Activated naive CD8-positive, alpha-beta T cell treated with anti-CD3 and anti-CD28 coated beads, Interleukin-2, amount 50 U/mL, for 16 hours (primary cell): ENCODE data around the gene SLC35E2B.
"Not testable (repeated sequence)": the region's sequence is repeated elsewhere in the genome, so short reads cannot be mapped to it uniquely, and the experiment has no call there.

Experiments
- DNase-seq: peaks from one replicate; pipeline ENCODE4 v3.0.0-alpha.2; 2020; ENCODE audit warnings: low read depth, low spot score

SLC35E2B gene

DNA sequence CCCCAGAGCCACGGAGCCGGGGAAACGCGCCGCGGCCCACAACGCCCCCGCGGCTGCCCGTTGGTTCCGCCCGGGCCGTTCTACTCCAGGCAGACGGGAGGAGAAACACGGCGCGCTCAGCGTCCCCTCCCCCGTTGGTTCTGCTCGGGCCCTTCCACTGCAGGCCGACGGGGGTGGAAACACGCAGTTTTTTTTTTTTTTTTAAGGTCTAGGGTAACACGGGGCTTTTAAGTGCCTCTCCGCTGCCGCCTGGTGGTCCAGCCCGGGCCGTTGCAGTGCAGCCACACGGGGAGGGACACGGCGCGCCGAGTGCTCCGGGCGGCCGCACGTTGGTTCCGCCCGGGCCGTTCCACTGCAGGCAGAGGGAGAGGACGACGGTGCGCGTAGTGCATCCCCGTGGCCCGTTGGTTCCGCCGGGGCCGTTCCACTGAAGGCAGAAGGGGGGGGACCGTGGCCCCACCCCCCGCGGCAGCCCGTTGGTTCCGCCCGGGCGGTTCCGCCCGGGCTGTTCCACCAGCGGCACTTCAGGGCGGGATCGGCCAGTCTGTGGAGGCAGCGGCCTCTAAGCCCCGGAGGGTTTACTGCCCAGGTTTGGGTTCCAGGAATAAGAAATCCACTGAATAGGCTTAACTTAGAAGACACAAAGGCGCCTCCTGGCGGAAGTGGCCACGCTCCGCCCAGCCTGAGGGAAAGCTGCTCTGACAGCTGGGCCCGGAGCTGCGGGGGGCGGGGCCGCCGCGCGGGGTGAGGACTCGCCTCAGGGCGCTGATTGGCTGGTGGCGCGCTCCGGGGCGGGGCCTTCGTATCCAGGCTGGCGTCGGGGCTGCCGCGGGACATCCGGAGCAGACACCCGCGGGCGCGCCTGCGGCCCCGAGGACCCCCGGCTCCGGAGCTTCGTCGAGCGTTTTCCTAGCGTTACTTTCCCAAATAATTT lies at the start of gene SLC35E2B:
TSS of gene SLC35E2B (minus strand) at position 82 of the 934 bp plus-strand sequence. CDS start 16,096 bp downstream, outside the sequence.
- DNase-seq, result peak; percentile 51

- DNase-seq, result not testable (repeated sequence)
Observed at GRCh38 chr1:1741013-1741412, 48.4 kb upstream of the SLC35E2B start.

- not testable (repeated sequence) for DNase-seq
Observed at GRCh38 chr1:1738799-1739337, 46.3 kb upstream of the SLC35E2B start.

- not testable (repeated sequence) for DNase-seq
Observed at GRCh38 chr1:1737675-1738590, 45.3 kb upstream of the SLC35E2B start.

- no peak for DNase-seq
Observed at GRCh38 chr1:1732381-1732780, 39.8 kb upstream of the SLC35E2B start.

- DNase-seq, result no peak
Observed at GRCh38 chr1:1730870-1731269, 38.3 kb upstream of the SLC35E2B start.

DNA sequence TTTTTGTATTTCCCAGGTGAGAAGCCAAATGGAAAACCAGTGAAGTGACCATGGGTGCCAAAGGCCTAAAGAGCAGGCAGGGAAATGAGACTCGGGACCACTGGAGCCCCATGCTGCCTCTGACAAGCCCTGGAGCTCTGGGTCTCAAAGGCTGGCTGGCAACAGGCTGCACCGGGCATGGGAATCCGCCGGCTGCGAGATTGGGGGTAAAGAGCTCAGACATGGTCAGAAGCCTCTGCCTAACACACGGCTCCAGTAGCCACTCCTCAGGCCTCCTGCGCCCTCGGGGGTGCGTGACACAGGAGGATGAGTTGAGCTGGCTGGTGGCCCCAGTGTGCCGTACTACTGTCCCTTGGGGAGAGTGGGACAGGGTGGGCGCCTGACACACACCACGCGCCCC lies 37.6 kb upstream of the SLC35E2B start:
- not testable (repeated sequence) for DNase-seq

- not testable (repeated sequence) for DNase-seq
Observed at GRCh38 chr1:1729116-1729816, 36.7 kb upstream of the SLC35E2B start.

GRCh38 chr1:1728308-1729005 lies 35.9 kb upstream of the SLC35E2B start:
- not testable (repeated sequence) for DNase-seq

DNA sequence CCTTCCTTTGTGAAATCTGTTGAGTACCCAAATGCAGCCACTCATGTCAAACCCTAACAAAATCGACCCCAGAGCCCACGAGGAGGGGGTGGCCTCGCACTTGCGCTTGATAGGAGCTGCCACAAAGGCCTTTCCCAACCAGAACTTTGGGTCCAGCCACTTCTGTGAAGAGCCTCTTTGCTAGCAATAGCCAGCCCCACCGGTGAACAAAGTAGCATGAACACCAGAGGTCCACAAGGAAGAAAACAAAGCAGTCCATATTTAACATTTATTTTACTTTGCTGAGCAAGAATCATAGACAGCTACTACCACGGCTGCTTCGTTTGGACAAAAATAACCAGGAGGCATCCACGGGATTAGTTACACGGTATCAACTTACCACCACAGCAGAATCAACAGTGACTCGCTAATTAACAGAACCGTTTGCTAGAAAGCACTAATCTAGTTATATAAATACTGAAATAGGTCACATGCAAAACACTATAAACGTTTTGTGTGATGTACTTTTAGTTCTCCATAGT lies 34.6 kb upstream of the SLC35E2B start:
- not testable (repeated sequence) for DNase-seq

GRCh38 chr1:1726088-1726487 lies 33.5 kb upstream of the SLC35E2B start:
- DNase-seq, result not testable (repeated sequence)

- peak; percentile 83 for DNase-seq
Observed at GRCh38 chr1:1724035-1724864, 31.7 kb upstream of the SLC35E2B start, which contains the start of gene CDK11A. CDK11A (minus strand) TSS chr1:1724357; CDS start chr1:1722818, 1,539 bp downstream.

- no peak for DNase-seq
Observed at GRCh38 chr1:1721201-1721600, 28.6 kb upstream of the SLC35E2B start.

DNA sequence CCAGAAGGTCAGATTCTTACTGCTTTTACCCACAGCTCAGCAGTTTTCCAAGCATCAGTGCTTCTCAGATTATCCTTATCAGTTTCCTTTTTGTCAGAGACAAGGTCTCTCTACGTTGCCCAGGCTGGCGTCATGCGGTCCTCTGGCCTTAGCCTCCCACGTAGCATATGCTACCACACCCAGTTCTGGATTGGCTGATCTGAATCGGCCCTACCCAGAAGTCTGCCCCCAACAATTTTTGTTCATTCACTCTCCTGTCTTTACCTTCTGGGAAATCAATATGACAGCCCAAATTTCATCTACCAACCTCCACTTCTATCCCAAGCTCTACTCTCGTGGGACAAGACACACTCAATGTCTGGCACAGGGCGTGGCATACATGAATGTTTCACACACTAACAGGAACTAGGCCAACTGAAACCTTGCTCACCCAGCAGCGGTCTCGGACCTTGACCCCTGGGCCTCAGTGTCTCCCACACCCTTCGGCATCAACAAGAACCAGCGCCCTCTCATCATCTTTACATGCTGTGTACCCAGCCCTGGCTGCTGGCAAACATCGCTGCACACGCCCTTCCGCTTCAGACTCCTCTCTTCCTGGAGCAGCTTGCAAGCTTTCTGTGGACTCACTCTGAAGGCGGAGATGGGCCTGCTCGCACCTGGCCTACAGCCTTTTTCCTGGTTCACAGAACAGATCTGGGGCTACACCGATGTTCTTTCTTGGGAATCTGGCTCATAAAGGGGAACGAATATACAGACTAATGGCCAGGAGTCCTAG lies 22.7 kb upstream of the SLC35E2B start:
- DNase-seq, result not testable (repeated sequence)

- DNase-seq, result not testable (repeated sequence)
Observed at GRCh38 chr1:1707897-1708296, 15.3 kb upstream of the SLC35E2B start.

GRCh38 chr1:1707241-1707640 lies 14.6 kb upstream of the SLC35E2B start:
- not testable (repeated sequence) for DNase-seq

- DNase-seq, result not testable (repeated sequence)
Observed at GRCh38 chr1:1705623-1706022, 13.0 kb upstream of the SLC35E2B start.

DNA sequence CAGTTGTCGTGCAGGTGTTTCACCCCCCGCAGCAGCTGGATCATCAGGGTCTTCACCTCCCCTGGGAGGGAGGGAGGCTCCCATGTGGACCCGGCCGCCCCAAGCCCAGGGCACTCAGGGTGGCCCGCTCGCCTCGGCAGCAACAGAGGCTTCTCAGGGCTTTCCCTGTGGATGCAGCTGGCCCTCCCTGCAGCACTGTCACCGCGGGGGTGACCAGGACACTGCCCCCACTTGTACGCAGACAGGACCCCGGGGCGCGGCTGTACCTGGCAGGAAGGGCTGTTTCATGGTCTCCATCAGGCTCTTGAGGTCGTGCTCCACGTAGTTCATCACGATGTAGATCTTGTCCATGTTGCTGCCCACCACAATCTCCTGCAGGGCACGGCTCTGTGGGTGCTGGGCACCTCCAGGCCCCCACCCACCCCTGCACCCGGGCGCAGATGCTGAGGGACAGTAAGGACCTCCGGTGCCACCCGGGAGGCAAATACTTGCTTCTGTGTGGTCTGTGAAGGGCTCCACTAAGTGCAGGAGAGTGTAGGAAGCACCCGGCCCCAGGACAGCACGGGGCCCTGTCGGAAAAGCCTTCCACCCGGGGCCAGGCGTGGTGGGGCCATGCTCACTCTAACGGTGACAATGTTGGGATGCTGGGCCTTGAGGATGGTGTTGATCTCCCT lies 11.8 kb upstream of the SLC35E2B start:
- DNase-seq, result not testable (repeated sequence)
